ENCODE results near the gene ETV1.

- TF ChIP-seq, protein P1, sequence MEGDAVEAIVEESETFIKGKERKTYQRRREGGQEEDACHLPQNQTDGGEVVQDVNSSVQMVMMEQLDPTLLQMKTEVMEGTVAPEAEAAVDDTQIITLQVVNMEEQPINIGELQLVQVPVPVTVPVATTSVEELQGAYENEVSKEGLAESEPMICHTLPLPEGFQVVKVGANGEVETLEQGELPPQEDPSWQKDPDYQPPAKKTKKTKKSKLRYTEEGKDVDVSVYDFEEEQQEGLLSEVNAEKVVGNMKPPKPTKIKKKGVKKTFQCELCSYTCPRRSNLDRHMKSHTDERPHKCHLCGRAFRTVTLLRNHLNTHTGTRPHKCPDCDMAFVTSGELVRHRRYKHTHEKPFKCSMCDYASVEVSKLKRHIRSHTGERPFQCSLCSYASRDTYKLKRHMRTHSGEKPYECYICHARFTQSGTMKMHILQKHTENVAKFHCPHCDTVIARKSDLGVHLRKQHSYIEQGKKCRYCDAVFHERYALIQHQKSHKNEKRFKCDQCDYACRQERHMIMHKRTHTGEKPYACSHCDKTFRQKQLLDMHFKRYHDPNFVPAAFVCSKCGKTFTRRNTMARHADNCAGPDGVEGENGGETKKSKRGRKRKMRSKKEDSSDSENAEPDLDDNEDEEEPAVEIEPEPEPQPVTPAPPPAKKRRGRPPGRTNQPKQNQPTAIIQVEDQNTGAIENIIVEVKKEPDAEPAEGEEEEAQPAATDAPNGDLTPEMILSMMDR (IDR thresholded peaks at IDR 0.05): no peak
- TF ChIP-seq POLR2AphosphoS5 (IDR thresholded peaks at IDR 0.05): no peak
- no peak for TF ChIP-seq POLR2A (IDR thresholded peaks at IDR 0.05)
- TF ChIP-seq EP300 (IDR thresholded peaks at IDR 0.05): no peak
Observed at GRCh38 chr7:13965077-13965476, 24.4 kb downstream of the ETV1 start.

Data from upper lobe of left lung (tissue), 4 donors.